NK-92 (cell line): ENCODE data around the gene TMPRSS3.

Source experiments
- DNase-seq: peaks from one replicate; lab custom pipeline; 2025; ENCODE audit not compliant: unreplicated experiment; lab: John Stamatoyannopoulos, UW

Gene TMPRSS3

GRCh38 chr21:42395905-42396651 lies at the start of gene TMPRSS3:
Gene TMPRSS3, minus strand, starts transcription at chr21:42396052. Its CDS starts 635 bp downstream, at chr21:42395417.
- no peak for DNase-seq

- no peak for DNase-seq
Measured at GRCh38 chr21:42445311-42445710, 49.5 kb upstream of the TMPRSS3 start.

GRCh38 chr21:42444745-42445059 lies 48.9 kb upstream of the TMPRSS3 start:
- no peak for DNase-seq

- DNase-seq, result no peak
Measured at GRCh38 chr21:42443876-42444744, 48.3 kb upstream of the TMPRSS3 start.

- DNase-seq, result no peak
Measured at GRCh38 chr21:42443181-42443785, 47.4 kb upstream of the TMPRSS3 start.

GRCh38 chr21:42441963-42442362 lies 46.1 kb upstream of the TMPRSS3 start:
- no peak for DNase-seq

- DNase-seq, result no peak
Measured at GRCh38 chr21:42440187-42440792, 44.4 kb upstream of the TMPRSS3 start.

GRCh38 chr21:42439284-42440186 lies 43.7 kb upstream of the TMPRSS3 start:
- no peak for DNase-seq

GRCh38 chr21:42438316-42439205 lies 42.7 kb upstream of the TMPRSS3 start:
- DNase-seq, result no peak

- DNase-seq, result no peak
Measured at GRCh38 chr21:42437786-42438185, 41.9 kb upstream of the TMPRSS3 start.

- no peak for DNase-seq
Measured at GRCh38 chr21:42436914-42437313, 41.1 kb upstream of the TMPRSS3 start.

GRCh38 chr21:42435833-42436232 lies 40.0 kb upstream of the TMPRSS3 start:
- no peak for DNase-seq

- no peak for DNase-seq
Measured at GRCh38 chr21:42435401-42435800, 39.5 kb upstream of the TMPRSS3 start.

- DNase-seq, result no peak
Measured at GRCh38 chr21:42434884-42435283, 39.0 kb upstream of the TMPRSS3 start.

- no peak for DNase-seq
Measured at GRCh38 chr21:42433946-42434551, 38.2 kb upstream of the TMPRSS3 start.

GRCh38 chr21:42432695-42433094 lies 36.8 kb upstream of the TMPRSS3 start:
- DNase-seq, result no peak

- DNase-seq, result no peak
Measured at GRCh38 chr21:42431196-42431595, 35.3 kb upstream of the TMPRSS3 start.

GRCh38 chr21:42430521-42430920 lies 34.7 kb upstream of the TMPRSS3 start:
- no peak for DNase-seq

GRCh38 chr21:42429856-42430255 lies 34.0 kb upstream of the TMPRSS3 start:
- no peak for DNase-seq
